Type B pancreatic cell (in vitro differentiated cells): ENCODE results near the gene UNC119. TPM values are rescaled to one million over a fixed set of nuclear protein-coding genes. Genes with fewer than 3 reads are reported as not detected.

Source experiments
- DNase-seq: peaks from one replicate; pipeline ENCODE4 v3.0.0; 2021; ENCODE audit warnings: mixed read lengths; ENCODE audit not compliant: unreplicated experiment; ENCODE audit errors: extremely low spot score
- H3K27ac Mint-ChIP-seq: 2 replicates; pipeline ENCODE4 v1.8.0; 2021; ENCODE audit warnings: mild to moderate bottlenecking, mixed read lengths
- H3K27me3 Mint-ChIP-seq: 2 replicates; pipeline ENCODE4 v1.8.0; 2021; ENCODE audit warnings: mixed read lengths
- H3K36me3 Mint-ChIP-seq: 2 replicates; pipeline ENCODE4 v1.8.0; 2021; ENCODE audit warnings: mixed read lengths
- H3K4me1 Mint-ChIP-seq: one replicate; pipeline ENCODE4 v1.8.0; 2021; ENCODE audit warnings: mixed read lengths; ENCODE audit not compliant: unreplicated experiment
- H3K4me3 Mint-ChIP-seq: 2 replicates; pipeline ENCODE4 v1.8.0; 2021; ENCODE audit warnings: mild to moderate bottlenecking, mixed read lengths
- H3K9me3 Mint-ChIP-seq: 2 replicates; pipeline ENCODE4 v1.8.0; 2021; ENCODE audit warnings: mixed read lengths
- CTCF ChIP-seq: fragments of 200-600 bp; sonication (generic); conservative IDR thresholded peaks from 2 replicates; pipeline ENCODE4 v1.5.0; 2021; ENCODE audit warnings: antibody characterized with exemption, mild to moderate bottlenecking
- total RNA-seq: library from RNA; stranded (reverse); gene quantifications from 2 replicates; pipeline ENCODE4 v1.2.1, GENCODE V29; 2021; ENCODE audit warnings: low replicate concordance

Gene UNC119
- total RNA-seq, 1 donor from 2014 or later, result 52.2 TPM

GRCh38 chr17:28575126-28575795 lies 22.8 kb upstream of the UNC119 start:
- Mint-ChIP-seq H3K4me3 (no peak overlapping the region), H3K27me3 (no peaks in the 10 kb centered on the region), H3K36me3 (no peaks in the 10 kb centered on the region), H3K27ac (no peak overlapping the region), H3K4me1 (peaks cover 19% of the 10 kb centered on the region), H3K9me3 (no peaks in the 10 kb centered on the region)
- no peak for DNase-seq
- no peak for TF ChIP-seq CTCF

- no peaks in the 10 kb centered on the region for H3K27me3 Mint-ChIP-seq
- no peak for TF ChIP-seq CTCF
- no peak overlapping the region for H3K4me3 Mint-ChIP-seq
Measured at GRCh38 chr17:28574526-28574925, 22.1 kb upstream of the UNC119 start.

GRCh38 chr17:28573966-28574480 lies 21.6 kb upstream of the UNC119 start:
- peaks cover 26% of the 10 kb centered on the region for H3K4me1 Mint-ChIP-seq
- H3K27ac Mint-ChIP-seq, result no peak overlapping the region
- no peaks in the 10 kb centered on the region for H3K27me3 Mint-ChIP-seq
- TF ChIP-seq CTCF, result no peak
- peaks cover 5% of the 10 kb centered on the region for H3K36me3 Mint-ChIP-seq
- no peaks in the 10 kb centered on the region for H3K9me3 Mint-ChIP-seq
- no peak overlapping the region for H3K4me3 Mint-ChIP-seq
- DNase-seq, result no peak

More at GRCh38 chr17:28574526-28574925, 22.1 kb upstream of the UNC119 start:
- DNase-seq, result no peak
- Mint-ChIP-seq H3K4me1 (peaks cover 23% of the 10 kb centered on the region), H3K9me3 (no peaks in the 10 kb centered on the region), H3K27ac (no peak overlapping the region), H3K36me3 (peaks cover 3% of the 10 kb centered on the region)

- H3K9me3 Mint-ChIP-seq, result no peaks in the 10 kb centered on the region
- TF ChIP-seq CTCF, result no peak
- H3K4me1 Mint-ChIP-seq, result peaks cover 26% of the 10 kb centered on the region
- no peaks in the 10 kb centered on the region for H3K27me3 Mint-ChIP-seq
- no peak for DNase-seq
- H3K36me3 Mint-ChIP-seq, result peaks cover 6% of the 10 kb centered on the region
- no peak overlapping the region for H3K27ac Mint-ChIP-seq
- no peak overlapping the region for H3K4me3 Mint-ChIP-seq
Measured at GRCh38 chr17:28573521-28573920, 21.1 kb upstream of the UNC119 start.

- no peak for DNase-seq
- peaks cover 9% of the 10 kb centered on the region for H3K36me3 Mint-ChIP-seq
- no peak for TF ChIP-seq CTCF
- H3K27me3 Mint-ChIP-seq, result no peaks in the 10 kb centered on the region
- H3K27ac Mint-ChIP-seq, result no peak overlapping the region
- no peaks in the 10 kb centered on the region for H3K9me3 Mint-ChIP-seq
- H3K4me1 Mint-ChIP-seq, result peaks cover 26% of the 10 kb centered on the region
- no peak overlapping the region for H3K4me3 Mint-ChIP-seq
Measured at GRCh38 chr17:28573040-28573380, 20.6 kb upstream of the UNC119 start.
